Measurements from ENCODE around the gene ACACA.

Gene ACACA

GRCh38 chr17:37060094-37060493 lies 346.5 kb downstream of the ACACA start:
- DNase-seq = no peak

- DNase-seq = no peak
Measured at GRCh38 chr17:37059493-37059892, 347.1 kb downstream of the ACACA start.

GRCh38 chr17:37056622-37057021 lies 350.0 kb downstream of the ACACA start:
- DNase-seq = no peak

- no peak for DNase-seq
Measured at GRCh38 chr17:37054894-37055293, 351.7 kb downstream of the ACACA start.

GRCh38 chr17:37052450-37052849 lies 354.2 kb downstream of the ACACA start:
- no peak for DNase-seq

- no peak for DNase-seq
Measured at GRCh38 chr17:37051833-37052232, 354.8 kb downstream of the ACACA start.

- no peak for DNase-seq
Measured at GRCh38 chr17:37051381-37051780, 355.3 kb downstream of the ACACA start.

GRCh38 chr17:37050920-37051319 lies 355.7 kb downstream of the ACACA start:
- no peak for DNase-seq

GRCh38 chr17:37048811-37049210 lies 357.8 kb downstream of the ACACA start:
- no peak for DNase-seq

GRCh38 chr17:37047631-37048104 lies 359.0 kb downstream of the ACACA start:
- DNase-seq = peak; percentile 86

- DNase-seq = no peak
Measured at GRCh38 chr17:37045351-37045922, 361.2 kb downstream of the ACACA start.

- no peak for DNase-seq
Measured at GRCh38 chr17:37043201-37043600, 363.4 kb downstream of the ACACA start.

GRCh38 chr17:37041932-37042331 lies 364.7 kb downstream of the ACACA start:
- no peak for DNase-seq

GRCh38 chr17:37039269-37039668 lies 367.4 kb downstream of the ACACA start:
- no peak for DNase-seq

- DNase-seq = no peak
Measured at GRCh38 chr17:37037590-37038155, 369.0 kb downstream of the ACACA start.

Measured in stimulated activated CD4-positive, alpha-beta T cell treated with anti-CD3 and anti-CD28 coated beads, Interleukin-15, amount 100 ng/mL, for 24 hours (primary cell).